HG03521 (cell line): ENCODE measurements around the gene NKX1-1.
"Not testable (repeated sequence)": the region's sequence is repeated elsewhere in the genome, so short reads cannot be mapped to it uniquely, and the experiment has no call there.

Experiments used
- ATAC-seq: cut with Tn5 transposase; IDR thresholded peaks from one replicate; pipeline ENCODE4 v1.9.1; 2021; ENCODE audit warnings: mild to moderate bottlenecking, moderate library complexity; ENCODE audit not compliant: unreplicated experiment

NKX1-1 gene

GRCh38 chr4:1393866-1394265 is 12.4 kb downstream of the NKX1-1 start:
- ATAC-seq: no peak

- ATAC-seq: not testable (repeated sequence)
Measured at GRCh38 chr4:1393363-1393762, 12.9 kb downstream of the NKX1-1 start.

GRCh38 chr4:1385373-1386340 is 20.6 kb downstream of the NKX1-1 start:
- no peak for ATAC-seq

- no peak for ATAC-seq
Measured at GRCh38 chr4:1384675-1385372, 21.4 kb downstream of the NKX1-1 start.

GRCh38 chr4:1383728-1384591 is 22.3 kb downstream of the NKX1-1 start:
- ATAC-seq: no peak

GRCh38 chr4:1382776-1383727 is 23.2 kb downstream of the NKX1-1 start:
- ATAC-seq: no peak

- no peak for ATAC-seq
Measured at GRCh38 chr4:1381944-1382541, 24.2 kb downstream of the NKX1-1 start.

- ATAC-seq: no peak
Measured at GRCh38 chr4:1381181-1381621, 25.0 kb downstream of the NKX1-1 start.

GRCh38 chr4:1380368-1381151 is 25.7 kb downstream of the NKX1-1 start:
- ATAC-seq: no peak

- no peak for ATAC-seq
Measured at GRCh38 chr4:1379801-1380331, 26.4 kb downstream of the NKX1-1 start.

GRCh38 chr4:1379351-1379781 is 26.9 kb downstream of the NKX1-1 start:
- no peak for ATAC-seq

GRCh38 chr4:1378559-1379231 is 27.5 kb downstream of the NKX1-1 start:
- no peak for ATAC-seq

GRCh38 chr4:1377606-1378261 is 28.5 kb downstream of the NKX1-1 start:
- no peak for ATAC-seq

- no peak for ATAC-seq
Measured at GRCh38 chr4:1376841-1377605, 29.2 kb downstream of the NKX1-1 start.

GRCh38 chr4:1376391-1376840 is 29.8 kb downstream of the NKX1-1 start:
- ATAC-seq: no peak

GRCh38 chr4:1375761-1376322 is 30.4 kb downstream of the NKX1-1 start:
- ATAC-seq: no peak
